Measurements from ENCODE around the gene CD226.

DNA sequence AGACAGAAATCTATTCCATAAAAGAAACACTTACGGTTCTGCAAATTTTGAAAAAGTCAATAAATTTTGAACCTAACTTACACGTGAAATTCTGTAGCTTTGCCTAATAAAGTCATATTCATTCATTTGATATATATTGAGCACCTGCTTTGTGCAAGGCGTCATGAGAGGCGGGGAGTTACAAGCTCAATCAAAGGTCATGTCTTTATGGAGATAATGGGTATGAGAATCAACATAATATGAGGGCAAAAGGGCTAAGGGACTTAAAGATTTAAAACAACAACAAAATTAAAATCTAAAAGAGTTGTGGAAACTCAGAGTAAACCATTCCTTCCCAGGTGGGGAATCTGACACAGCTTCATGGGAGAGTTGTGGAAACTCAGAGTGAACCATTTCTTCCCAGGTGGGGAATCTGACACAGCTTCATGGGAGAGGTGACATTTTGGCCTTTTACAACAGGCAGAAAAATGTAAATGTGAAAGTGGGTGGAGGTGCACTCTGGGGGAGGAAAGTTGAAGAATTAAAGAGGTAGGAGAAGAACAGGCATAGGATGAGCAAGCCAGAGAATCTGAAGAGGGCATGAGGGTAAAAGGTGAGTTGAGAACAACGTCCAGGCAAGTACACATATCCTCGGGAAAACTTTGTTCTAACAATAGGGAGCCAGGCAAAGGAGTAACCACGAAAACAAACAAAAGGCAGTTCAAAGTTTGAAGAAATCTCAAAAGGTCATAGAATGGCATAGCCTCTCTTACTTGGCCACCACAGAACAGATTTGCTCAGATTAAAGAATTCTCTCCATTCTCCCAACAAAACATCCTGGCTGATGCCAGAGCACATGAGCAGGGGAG lies 49.5 kb upstream of the CD226 start:
- TF ChIP-seq ARNTL (CRISPR knock-in tag; IDR thresholded peaks at IDR 0.05) (no peak), POLR2AphosphoS5 (IDR thresholded peaks at IDR 0.05; ENCODE audit: low read depth, low read length) (no peak), NFRKB (IDR thresholded peaks at IDR 0.05) (no peak), ZNF816 (CRISPR knock-in tag; IDR thresholded peaks at IDR 0.05; ENCODE audit: borderline replicate concordance) (no peak), SMARCC2 (IDR thresholded peaks at IDR 0.05) (no peak), THRA (CRISPR knock-in tag; IDR thresholded peaks at IDR 0.05; ENCODE audit: borderline replicate concordance) (no peak), SUZ12 (IDR thresholded peaks at IDR 0.05; ENCODE audit: low read depth, low read length) (no peak), MAFF (IDR thresholded peaks at IDR 0.05; ENCODE audit: low read depth, low read length) (no peak), POLR2A (IDR thresholded peaks at IDR 0.05; ENCODE audit: insufficient read depth in 1 of 2, low read depth in 2 of 2, low read length in 2 of 2) (no peak), TAF1 (CRISPR knock-in tag; IDR thresholded peaks at IDR 0.05) (no peak)
